Activated T-cell treated with anti-CD3 and anti-CD28 coated beads for 4 hours (primary cell): ENCODE measurements around the gene CRIM1.
A peak's percentile ranks its signal among the peaks of the same experiment; 100 is the strongest.

Experiments
- DNase-seq: peaks from one replicate; pipeline ENCODE4 v3.0.0-alpha.2; 2020

The CRIM1 gene

GRCh38 chr2:36596397-36596796 lies 240.8 kb downstream of the CRIM1 start:
- DNase-seq, result no peak

- no peak for DNase-seq
Observed at GRCh38 chr2:36597003-36597531, 241.5 kb downstream of the CRIM1 start.

DNA sequence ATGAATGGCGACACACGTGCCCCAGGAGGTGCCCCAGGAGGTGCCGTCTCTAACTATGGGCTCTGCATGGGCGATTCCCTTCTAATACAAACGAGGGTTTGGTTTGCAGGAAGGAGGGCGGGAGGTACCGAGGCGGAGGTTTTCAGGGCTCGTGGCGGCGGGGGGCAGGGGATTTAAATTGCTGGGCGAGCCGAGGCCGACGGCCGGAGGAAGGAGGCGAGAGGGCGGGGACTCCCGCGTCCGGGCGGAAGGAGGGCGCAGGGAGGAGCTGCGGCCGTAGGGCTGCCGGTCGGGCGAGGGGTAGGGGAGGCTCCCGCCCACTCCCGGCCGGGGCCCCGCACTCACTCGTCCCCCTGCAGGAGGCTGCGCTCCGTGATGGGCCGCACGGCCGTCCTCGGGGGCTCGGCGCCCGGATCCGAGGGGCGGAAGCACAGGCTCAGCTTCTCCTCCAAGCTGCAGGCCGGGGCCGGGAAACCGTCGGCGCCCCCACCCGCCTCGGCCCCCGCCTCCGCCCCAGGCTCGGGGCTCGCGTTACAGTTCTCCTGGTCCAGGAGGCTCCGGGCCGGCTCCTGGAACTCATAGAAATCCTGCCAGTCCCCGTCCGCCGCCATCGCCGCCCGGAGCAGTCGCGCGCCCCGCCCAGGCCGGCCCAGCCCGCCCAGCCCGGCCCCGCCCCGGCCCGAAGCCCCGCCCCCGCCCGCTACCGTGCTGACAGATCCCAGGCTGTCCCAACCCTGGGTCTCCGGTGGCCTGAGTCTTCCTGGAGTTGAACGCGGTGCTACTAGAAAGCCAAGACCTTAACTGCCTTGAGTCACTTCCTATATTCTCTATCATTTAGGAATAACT lies 242.2 kb downstream of the CRIM1 start, which contains the start of gene FEZ2:
FEZ2 (minus strand) TSS at position 637 of the 846 bp plus-strand sequence; CDS start at position 611, 26 bp downstream.
- peak; percentile 28 for DNase-seq
